Psoas muscle (tissue), 8 donors: ENCODE results near the gene RASSF4. TPM values are rescaled to one million over a fixed set of nuclear protein-coding genes. Genes with fewer than 3 reads are reported as not detected.

Source experiments
- ATAC-seq, 4 donors: fragments of 200-7000 bp; cut with Tn5 transposase; one replicate each; pipeline ENCODE4 v1.9.1; 2020; ENCODE audit warnings: moderate library complexity in 3 of 4, mild to moderate bottlenecking in 2 of 4
- DNase-seq, 2 donors: peaks; one replicate each; pipeline ENCODE4 v3.0.0-alpha.2; 2020
- H3K27ac ChIP-seq: fragments of 200-600 bp; one replicate; pipeline ENCODE4 v1.8.0; 2022
- H3K27me3 ChIP-seq, 3 donors: fragments of 200-600 bp in 1 of 3; one replicate each; pipeline versions ENCODE4 v1.6.1 to v1.8.0; 2013 to 2022; ENCODE audit warnings: low read length in 2 of 3, mild to moderate bottlenecking in 2 of 3, moderate library complexity in 1 of 3; ENCODE audit not compliant: insufficient read depth in 3 of 3
- H3K36me3 ChIP-seq, 2 donors: fragments of 200-600 bp in 1 of 2; one replicate each; pipeline versions ENCODE4 v1.6.1 to v1.8.0; 2013 to 2022; ENCODE audit warnings: low read depth in 1 of 2, mild to moderate bottlenecking in 1 of 2, moderate library complexity in 1 of 2; ENCODE audit not compliant: insufficient read depth in 1 of 2
- H3K4me1 ChIP-seq: fragments of 200-600 bp; one replicate; pipeline ENCODE4 v1.8.0; 2022
- H3K4me3 ChIP-seq: fragments of 200-600 bp; one replicate; pipeline ENCODE4 v1.8.0; 2022; ENCODE audit warnings: mild to moderate bottlenecking
- H3K9me3 ChIP-seq: fragments of 200-600 bp; one replicate; pipeline ENCODE4 v1.8.0; 2022
- CTCF ChIP-seq: fragments of 200-600 bp; IDR thresholded peaks from one replicate; pipeline ENCODE4 v1.8.0; 2022; ENCODE audit warnings: antibody characterized with exemption
- WGBS, 3 donors: extraction: QIAGEN DNeasy Blood & Tissue Kit; methylation state at CpG; one replicate each; pipeline versions ENCODE4 v1.1.6 to v1.1.7; 2013; 5-methylcytosine and 5-hydroxymethylcytosine counted together
- intact Hi-C, 2 donors: fragments of 100-400 bp; cut with DNase I; formaldehyde crosslinking; loops; one replicate each; pipeline versions ENCODE4 v1.11.0 to v1.14.2; 2022
- polyA plus RNA-seq, 3 donors: library from polyadenylated mRNA; stranded (reverse); fragments of 200-250 nt; gene quantifications; one replicate each; pipeline ENCODE4 v1.2.3, GENCODE V29; 2013
- total RNA-seq, 4 donors: library from RNA; stranded (reverse); fragmentation: NEBNext Ultra II Directional in 2 of 4; extraction: Animal tissue kit (Norgen Biotek cat#: 25700) in 2 of 4; gene quantifications; one replicate each; pipeline versions ENCODE4 v1.2.1 to v1.2.4, GENCODE V29; 2021 to 2023
- donor health status: healthy with polysubstance abuse.
- donor health status: DM: no; HTN: no; CAD: no; lungs with moderate emphysema.
- donor health status: Bipolar disorder and iron deficiency.
- donor health status: healthy.
- donor health status: DM: yes; HTN: yes; CAD: no.
- donor health status: DM: no; HTN: no; CAD: no.
- donor health status: DM: no; HTN: no; CAD: no.
- donor health status: DM: yes; HTN: yes; CAD: no.

RASSF4 gene
- total and polyA plus RNA-seq, 7 donors = 11.1 to 44.0 (median 18.9) TPM

GRCh38 chr10:44975431-44976331, 16.1 kb downstream of the RASSF4 start:
- H3K27me3 ChIP-seq = no peaks in the 10 kb centered on the region
- ATAC-seq = no peak
- H3K36me3 ChIP-seq = peaks cover 0 to 16% of the 10 kb centered on the region in 2 donors
- peak in 1 of 2 donors; percentile 66 for DNase-seq
- peak overlapping the region; percentile 90 for H3K4me3 ChIP-seq
- 46% methylated on average over 10 of the region's 10 CpGs for WGBS, 3 donors
- no peaks in the 10 kb centered on the region for H3K9me3 ChIP-seq
- TF ChIP-seq CTCF = no peak
- peak overlapping the region; percentile 96 for H3K27ac ChIP-seq
- intact Hi-C loops = loop anchor here (1.0 to 2.0 kb wide), 2 partner anchors 43 kb away; no protein-coding TSS in a partner anchor
- H3K4me1 ChIP-seq = peaks cover 55% of the 10 kb centered on the region

- H3K36me3 ChIP-seq = peaks cover 0 to 7% of the 10 kb centered on the region in 2 donors
- ATAC-seq (no peak), DNase-seq (peak in 1 of 2 donors; percentile 49)
- 46 to 57% (median 51%) methylated on average over 9 of the region's 9 CpGs for WGBS, 3 donors
- peak overlapping the region; percentile 90 for H3K4me3 ChIP-seq
- H3K9me3 ChIP-seq = no peaks in the 10 kb centered on the region
- TF ChIP-seq CTCF = no peak
- H3K4me1 ChIP-seq = peaks cover 64% of the 10 kb centered on the region
- peak overlapping the region; percentile 96 for H3K27ac ChIP-seq
- no peaks in the 10 kb centered on the region for H3K27me3 ChIP-seq
- intact Hi-C loops = no loop called here
These were observed 17.0 kb downstream of the RASSF4 start for GRCh38 chr10:44976352-44977198.

- peak overlapping the region; percentile 96 for H3K27ac ChIP-seq
- ATAC-seq (peak in 2 of 4 donors; percentile 7 to 36), DNase-seq (peak in 1 of 2 donors; percentile 76)
- 26 to 36% (median 34%) methylated on average over 25 of the region's 25 CpGs for WGBS, 3 donors
- intact Hi-C loops = no loop called here
- H3K36me3 ChIP-seq = no peaks in the 10 kb centered on the region
- peak overlapping the region; percentile 90 for H3K4me3 ChIP-seq
- no peaks in the 10 kb centered on the region for H3K9me3 ChIP-seq
- no peaks in the 10 kb centered on the region for H3K27me3 ChIP-seq
- H3K4me1 ChIP-seq = peaks cover 74% of the 10 kb centered on the region
- TF ChIP-seq CTCF = no peak
These were observed 17.9 kb downstream of the RASSF4 start for GRCh38 chr10:44977287-44978212.

- H3K27me3 ChIP-seq = no peaks in the 10 kb centered on the region
- H3K9me3 ChIP-seq = no peaks in the 10 kb centered on the region
- intact Hi-C loops = no loop called here
- DNase-seq (no peak), ATAC-seq (peak in 1 of 4 donors; percentile 1)
- H3K27ac ChIP-seq = peak overlapping the region; percentile 96
- no peaks in the 10 kb centered on the region for H3K36me3 ChIP-seq
- no peak for TF ChIP-seq CTCF
- peak overlapping the region; percentile 90 for H3K4me3 ChIP-seq
- 8 to 13% (median 12%) methylated on average over 4 of the region's 4 CpGs for WGBS, 3 donors
- peaks cover 79% of the 10 kb centered on the region for H3K4me1 ChIP-seq
These were observed 18.6 kb downstream of the RASSF4 start for GRCh38 chr10:44978213-44978569.
